CD14-positive monocyte (primary cell): ENCODE results near the gene SOCS2. TPM values are rescaled to one million over a fixed set of nuclear protein-coding genes. Genes with fewer than 3 reads are reported as not detected.
"Not testable (repeated sequence)": the region's sequence is repeated elsewhere in the genome, so short reads cannot be mapped to it uniquely, and the experiment has no call there.

ENCODE experiments used
- DNase-seq, 3 donors: peaks; one replicate each; pipeline ENCODE4 v3.0.0-alpha.2; 2011 to 2022
- H2AFZ ChIP-seq: 2 replicates; pipeline ENCODE4 v1.6.0; 2012; ENCODE audit warnings: mild to moderate bottlenecking, low read depth, low read length, inconsistent platforms; ENCODE audit not compliant: insufficient read depth, poor library complexity, severe bottlenecking
- H3K27ac ChIP-seq, 2 donors: 1 replicate in 1 of 2; 2 replicates in 1 of 2; pipeline ENCODE4 v1.5.1; 2012 to 2013; ENCODE audit warnings: low read length in 2 of 2, control low read depth in 1 of 2, inconsistent platforms in 1 of 2, low read depth in 1 of 2, mild to moderate bottlenecking in 1 of 2
- H3K27me3 ChIP-seq, 2 donors: one replicate each; pipeline versions ENCODE4 v1.6.0 to v1.6.1; 2011 to 2013; ENCODE audit warnings: low read length in 2 of 2; ENCODE audit not compliant: control insufficient read depth in 2 of 2, insufficient read depth in 2 of 2
- H3K36me3 ChIP-seq, 2 donors: replicated peaks in 1 of 2; 1 replicate in 1 of 2; 2 replicates in 1 of 2; pipeline versions ENCODE4 v1.5.1 to v1.6.1; 2012 to 2013; ENCODE audit warnings: low read length in 2 of 2, control low read depth in 1 of 2, inconsistent platforms in 1 of 2, mild to moderate bottlenecking in 1 of 2; ENCODE audit not compliant: insufficient read depth in 2 of 2, control insufficient read depth in 1 of 2
- H3K4me1 ChIP-seq, 2 donors: 1 replicate in 1 of 2; 2 replicates in 1 of 2; pipeline versions ENCODE4 v1.5.1 to v1.6.1; 2012 to 2013; ENCODE audit warnings: low read length in 2 of 2, control low read depth in 1 of 2, inconsistent platforms in 1 of 2, mild to moderate bottlenecking in 1 of 2, moderate library complexity in 1 of 2; ENCODE audit not compliant: insufficient read depth in 2 of 2, control insufficient read depth in 1 of 2
- H3K4me2 ChIP-seq: replicated peaks from 2 replicates; pipeline ENCODE3; 2012; ENCODE audit warnings: low read length, moderate library complexity, mild to moderate bottlenecking; ENCODE audit not compliant: poor library complexity, severe bottlenecking; ENCODE audit errors: extremely low read depth
- H3K4me3 ChIP-seq, 3 experiments: fragments of 200-600 bp in 1 of 3; sonication (generic) in 1 of 3; replicated peaks in 1 of 3; 1 replicate in 2 of 3; 2 replicates in 1 of 3; pipeline ENCODE4 v1.5.1; 2011 to 2013; ENCODE audit warnings: low read length in 3 of 3, mild to moderate bottlenecking in 3 of 3, control low read depth in 2 of 3, low read depth in 2 of 3, inconsistent platforms in 1 of 3, moderate library complexity in 1 of 3
- H3K79me2 ChIP-seq: 2 replicates; pipeline ENCODE4 v1.6.0; 2012; ENCODE audit warnings: mild to moderate bottlenecking, control low read depth, inconsistent platforms, low read length, moderate library complexity; ENCODE audit not compliant: insufficient read depth
- H3K9ac ChIP-seq: 2 replicates; pipeline ENCODE4 v1.6.0; 2017; ENCODE audit warnings: low read length, mild to moderate bottlenecking; ENCODE audit not compliant: insufficient read depth, poor library complexity, severe bottlenecking
- H3K9me3 ChIP-seq, 2 donors: replicated peaks in 1 of 2; 1 replicate in 1 of 2; 2 replicates in 1 of 2; pipeline versions ENCODE4 v1.5.1 to v1.6.1; 2012 to 2013; ENCODE audit warnings: low read length in 2 of 2, control low read depth in 1 of 2; ENCODE audit not compliant: control insufficient read depth in 1 of 2, insufficient read depth in 1 of 2
- H4K20me1 ChIP-seq: 2 replicates; pipeline ENCODE4 v1.6.0; 2012; ENCODE audit warnings: mild to moderate bottlenecking, low read length, control low read depth, moderate library complexity; ENCODE audit not compliant: insufficient read depth
- H3K27ac Mint-ChIP-seq, 7 donors: one replicate each; pipeline ENCODE4 v1.8.0; 2020; ENCODE audit warnings: mild to moderate bottlenecking in 7 of 7, mixed read lengths in 7 of 7, moderate library complexity in 6 of 7, inconsistent platforms in 2 of 7
- H3K27me3 Mint-ChIP-seq, 3 donors: one replicate each; pipeline ENCODE4 v1.8.0; 2021 to 2022; ENCODE audit warnings: low read depth in 3 of 3, mild to moderate bottlenecking in 3 of 3, mixed read lengths in 3 of 3, moderate library complexity in 3 of 3, inconsistent platforms in 1 of 3
- H3K36me3 Mint-ChIP-seq, 2 donors: one replicate each; pipeline ENCODE4 v1.8.0; 2020; ENCODE audit warnings: mixed read lengths in 2 of 2, inconsistent platforms in 1 of 2, mild to moderate bottlenecking in 1 of 2
- H3K4me1 Mint-ChIP-seq: one replicate; pipeline ENCODE4 v1.8.0; 2020; ENCODE audit warnings: mild to moderate bottlenecking, mixed read lengths
- H3K4me3 Mint-ChIP-seq, 2 donors: one replicate each; pipeline ENCODE4 v1.8.0; 2020; ENCODE audit warnings: mild to moderate bottlenecking in 2 of 2, mixed read lengths in 2 of 2, moderate library complexity in 1 of 2
- H3K9me3 Mint-ChIP-seq, 7 donors: one replicate each; pipeline ENCODE4 v1.8.0; 2020 to 2022; ENCODE audit warnings: mixed read lengths in 7 of 7, mild to moderate bottlenecking in 6 of 7, moderate library complexity in 6 of 7, inconsistent platforms in 2 of 7
- CTCF ChIP-seq: fragments of 200-600 bp; IDR thresholded peaks from one replicate; pipeline ENCODE4 v1.8.0; 2022; ENCODE audit warnings: antibody characterized with exemption, mild to moderate bottlenecking
- WGBS: methylation state at CpG from one replicate; pipeline ENCODE4 v1.1.5; 2013; ENCODE audit warnings: missing lambda C conversion rate; ENCODE audit not compliant: insufficient coverage; 5-methylcytosine and 5-hydroxymethylcytosine counted together
- intact Hi-C, 2 donors: fragments of 100-400 bp; cut with micrococcal nuclease; formaldehyde crosslinking; loops; one replicate each; pipeline versions ENCODE4 v1.15.0 to v1.15.1; 2023
- polyA plus RNA-seq, 3 donors: library from polyadenylated mRNA; depleted of rRNA in 1 of 3; unstranded in 2 of 3; stranded (reverse) in 1 of 3; fragments of 300-500 nt in 2 of 3; fragments of >200 nt in 1 of 3; fragmentation: Illumina TruSeq in 2 of 3; gene quantifications; 1 replicate in 2 of 3; 2 replicates in 1 of 3; pipeline ENCODE4 v1.2.3, GENCODE V29; 2012 to 2021

Gene SOCS2
- polyA plus RNA-seq, 3 donors, result 0.18 to 0.91 (median 0.22) TPM

- Histone ChIP-seq H3K27ac (no peak overlapping the region), H4K20me1 (no peaks in the 10 kb centered on the region), H3K4me1 (no peaks in the 10 kb centered on the region), H3K79me2 (no peaks in the 10 kb centered on the region), H3K9ac (no peak overlapping the region), H2AFZ (no peak overlapping the region), H3K36me3 (no peaks in the 10 kb centered on the region), H3K9me3 (peaks cover 0 to 3% of the 10 kb centered on the region in 2 donors), H3K4me2 (no peak overlapping the region), H3K27me3 (no peaks in the 10 kb centered on the region), H3K4me3 (no peak overlapping the region)
- intact Hi-C loops, result no loop called here
- Mint-ChIP-seq H3K9me3 (peaks cover 0 to 3% (median 0%) of the 10 kb centered on the region in 7 donors), H3K4me3 (no peak overlapping the region), H3K27ac (no peak overlapping the region), H3K4me1 (peaks cover 1% of the 10 kb centered on the region), H3K27me3 (peaks cover 0 to 6% (median 0%) of the 10 kb centered on the region in 3 donors), H3K36me3 (no peaks in the 10 kb centered on the region)
- DNase-seq, result no peak
- no peak for TF ChIP-seq CTCF
- WGBS, result 83% methylated on average over 1 of the region's 4 CpGs
Observed at GRCh38 chr12:93552427-93552826, 20.0 kb upstream of the SOCS2 start.

- H3K9ac ChIP-seq, H3K4me3 Mint-ChIP-seq: not testable (repeated sequence)
Observed at GRCh38 chr12:93557879-93558278, 14.6 kb upstream of the SOCS2 start.

GRCh38 chr12:93558685-93559084, 13.8 kb upstream of the SOCS2 start:
- H3K27ac Mint-ChIP-seq, H3K27me3 ChIP-seq, H3K36me3 ChIP-seq, H3K27ac ChIP-seq, H3K27me3 Mint-ChIP-seq, H3K4me1 Mint-ChIP-seq, H3K4me2 ChIP-seq, H3K4me1 ChIP-seq, H3K36me3 Mint-ChIP-seq, DNase-seq, H3K79me2 ChIP-seq, H3K4me3 Mint-ChIP-seq, intact Hi-C loops, H4K20me1 ChIP-seq, H3K9me3 ChIP-seq, H3K9ac ChIP-seq, H2AFZ ChIP-seq, H3K4me3 ChIP-seq: not testable (repeated sequence)
- no CpG with 5 or more reads among the region's 1 CpG for WGBS
- peaks cover 8 to 17% (median 15%) of the 10 kb centered on the region in 7 donors for H3K9me3 Mint-ChIP-seq

More at GRCh38 chr12:93557879-93558278, 14.6 kb upstream of the SOCS2 start:
- H2AFZ ChIP-seq, H3K27ac ChIP-seq, H3K4me3 ChIP-seq, intact Hi-C loops, H3K27me3 ChIP-seq, H4K20me1 ChIP-seq, H3K36me3 Mint-ChIP-seq, H3K4me1 Mint-ChIP-seq, H3K9me3 ChIP-seq, H3K79me2 ChIP-seq, DNase-seq, H3K27me3 Mint-ChIP-seq, H3K27ac Mint-ChIP-seq, H3K4me1 ChIP-seq, H3K4me2 ChIP-seq, H3K36me3 ChIP-seq: not testable (repeated sequence)
- peaks cover 8 to 17% (median 15%) of the 10 kb centered on the region in 7 donors for H3K9me3 Mint-ChIP-seq
